ENCODE measurements around the gene ITGB8.

DNA sequence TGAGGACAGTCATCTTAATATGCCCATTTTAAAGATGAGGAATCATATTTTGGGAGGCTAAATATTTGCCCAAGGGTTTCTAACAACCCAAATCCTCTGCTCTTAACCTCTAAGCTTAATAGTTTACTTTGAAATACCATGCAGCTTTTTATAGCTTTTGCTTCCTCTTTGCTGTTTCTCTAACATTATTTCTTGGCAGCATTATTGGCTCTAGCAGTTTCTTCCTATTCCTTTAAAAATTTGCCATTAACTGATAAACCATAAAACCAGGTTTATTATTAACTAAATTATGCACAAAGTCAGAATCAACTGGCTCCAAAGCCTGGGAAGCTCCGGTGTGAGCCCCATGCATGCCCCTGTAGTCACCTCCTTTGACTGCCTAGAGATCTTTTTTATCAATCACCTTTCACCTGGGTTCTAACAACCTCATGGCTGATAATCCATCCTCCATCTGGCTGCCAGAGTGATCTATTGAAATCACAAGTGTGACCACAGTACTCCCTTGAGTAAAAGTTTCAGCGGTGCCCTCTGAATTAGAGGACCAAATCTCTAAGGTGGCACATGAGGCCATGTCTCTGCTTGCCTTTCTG, 62.4 kb downstream of the ITGB8 start:
- TF ChIP-seq POLR2A (IDR thresholded peaks at IDR 0.05), result no peak
- TF ChIP-seq, protein P1, sequence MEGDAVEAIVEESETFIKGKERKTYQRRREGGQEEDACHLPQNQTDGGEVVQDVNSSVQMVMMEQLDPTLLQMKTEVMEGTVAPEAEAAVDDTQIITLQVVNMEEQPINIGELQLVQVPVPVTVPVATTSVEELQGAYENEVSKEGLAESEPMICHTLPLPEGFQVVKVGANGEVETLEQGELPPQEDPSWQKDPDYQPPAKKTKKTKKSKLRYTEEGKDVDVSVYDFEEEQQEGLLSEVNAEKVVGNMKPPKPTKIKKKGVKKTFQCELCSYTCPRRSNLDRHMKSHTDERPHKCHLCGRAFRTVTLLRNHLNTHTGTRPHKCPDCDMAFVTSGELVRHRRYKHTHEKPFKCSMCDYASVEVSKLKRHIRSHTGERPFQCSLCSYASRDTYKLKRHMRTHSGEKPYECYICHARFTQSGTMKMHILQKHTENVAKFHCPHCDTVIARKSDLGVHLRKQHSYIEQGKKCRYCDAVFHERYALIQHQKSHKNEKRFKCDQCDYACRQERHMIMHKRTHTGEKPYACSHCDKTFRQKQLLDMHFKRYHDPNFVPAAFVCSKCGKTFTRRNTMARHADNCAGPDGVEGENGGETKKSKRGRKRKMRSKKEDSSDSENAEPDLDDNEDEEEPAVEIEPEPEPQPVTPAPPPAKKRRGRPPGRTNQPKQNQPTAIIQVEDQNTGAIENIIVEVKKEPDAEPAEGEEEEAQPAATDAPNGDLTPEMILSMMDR (IDR thresholded peaks at IDR 0.05), result no peak

Data from suprapubic skin (tissue), 3 donors.